HepG2 (cell line): ENCODE results near the gene UTS2R. TPM values are rescaled to one million over a fixed set of nuclear protein-coding genes. Genes with fewer than 3 reads are reported as not detected.

Experiments
- ATAC-seq: fragments of 200-7000 bp; cut with Tn5 transposase; 3 replicates; pipeline ENCODE4 v1.9.1; 2020; ENCODE audit warnings: mild to moderate bottlenecking, moderate library complexity
- BruUV-seq: library from RNA; stranded (reverse); fragments of 400-500 nt; replicated peaks from 2 replicates; lab custom pipeline; 2021; lab: Mats Ljungman, UMichigan
- CTCF ChIA-PET: fragments of 300-600 bp; formaldehyde crosslinking; extraction: SDS; loops from one replicate; lab custom pipeline; 2021; ENCODE audit warnings: low total read pairs, inconsistent platforms, low intra/inter-chr PET ratio; lab: Yijun Ruan, JAX
- POLR2A ChIA-PET: fragments of 350-600 bp; sonication (Branson Sonifier 250); formaldehyde crosslinking; loops from one replicate; lab custom pipeline; 2020; ENCODE audit warnings: antibody characterized with exemption, inconsistent platforms; lab: Yijun Ruan, JAX
- DNase-seq: peaks from one replicate; pipeline ENCODE4 v3.0.0-alpha.2; 2015; ENCODE audit warnings: low spot score
- FAIRE-seq: peaks from 3 replicates; lab custom pipeline; 2011; peaks lifted over from hg19 to GRCh38; lab: Jason Lieb, UNC
- H2AFZ ChIP-seq: one replicate; pipeline ENCODE4 v1.6.1; 2011; ENCODE audit warnings: low read length, inconsistent platforms
- H3K27ac ChIP-seq: fragments of 300-600 bp; 3 replicates; pipeline ENCODE4 v1.8.0; 2011; ENCODE audit warnings: mixed run types, mild to moderate bottlenecking, mixed read lengths, low read length, inconsistent platforms; ENCODE audit not compliant: insufficient read depth; ENCODE audit errors: extremely low read length
- H3K27me3 ChIP-seq, 2 experiments: fragments of 200-600 bp in 1 of 2; 2 replicates in 1 of 2; 3 replicates in 1 of 2; pipeline versions ENCODE4 v1.6.0 to v1.8.0; 2011; ENCODE audit warnings: low read length in 2 of 2, mild to moderate bottlenecking in 2 of 2, moderate library complexity in 2 of 2, inconsistent platforms in 1 of 2; ENCODE audit not compliant: insufficient read depth in 2 of 2, control insufficient read depth in 1 of 2
- H3K36me3 ChIP-seq, 2 experiments: fragments of 200-600 bp in 1 of 2; replicated peaks in 1 of 2; 2 replicates in 1 of 2; 3 replicates in 1 of 2; pipeline versions ENCODE4 v1.5.1 to v1.8.0; 2011; ENCODE audit warnings: low read length in 2 of 2, inconsistent platforms in 1 of 2; ENCODE audit not compliant: insufficient read depth in 2 of 2, control insufficient read depth in 1 of 2
- H3K4me1 ChIP-seq: 2 replicates; pipeline ENCODE4 v1.5.1; 2012; ENCODE audit warnings: low read length, inconsistent platforms; ENCODE audit not compliant: insufficient read depth
- H3K4me2 ChIP-seq: 2 replicates; pipeline ENCODE4 v1.6.0; 2011; ENCODE audit warnings: low read depth, low read length, inconsistent platforms
- H3K4me3 ChIP-seq, 3 experiments: fragments of 200-600 bp in 1 of 3; sonication (generic), shearing (Covaris generic) in 1 of 3; replicated peaks in 1 of 3; 2 replicates each; pipeline ENCODE4 v1.5.1; 2011 to 2016; ENCODE audit warnings: low read length in 3 of 3, inconsistent platforms in 2 of 3, low read depth in 2 of 3, mild to moderate bottlenecking in 2 of 3, control low read depth in 1 of 3, mixed read lengths in 1 of 3; ENCODE audit not compliant: insufficient read depth in 1 of 3
- H3K79me2 ChIP-seq: one replicate; pipeline ENCODE4 v1.6.1; 2011; ENCODE audit warnings: low read length, inconsistent platforms; ENCODE audit not compliant: insufficient read depth
- H3K9ac ChIP-seq: 2 replicates; pipeline ENCODE4 v1.6.0; 2011; ENCODE audit warnings: mild to moderate bottlenecking, low read depth, low read length, inconsistent platforms; ENCODE audit not compliant: insufficient read depth
- H3K9me3 ChIP-seq: 2 replicates; pipeline ENCODE4 v1.5.1; 2012; ENCODE audit warnings: mild to moderate bottlenecking, low read length
- H4K20me1 ChIP-seq: 2 replicates; pipeline ENCODE4 v1.6.0; 2011; ENCODE audit warnings: inconsistent platforms, mild to moderate bottlenecking, low read length, moderate library complexity; ENCODE audit not compliant: insufficient read depth
- AGO1 ChIP-seq: fragments of 200-400 bp; formaldehyde crosslinking; IDR thresholded peaks from 2 replicates; pipeline ENCODE4 v1.6.1; 2017; ENCODE audit warnings: mild to moderate bottlenecking, low read depth, low read length, moderate library complexity; ENCODE audit not compliant: poor library complexity, severe bottlenecking
- DNMT1 ChIP-seq: sonication (generic); formaldehyde crosslinking; IDR thresholded peaks from 2 replicates; pipeline ENCODE4 v1.5.1; 2020; ENCODE audit warnings: mild to moderate bottlenecking, missing genetic modification reagents
- GABPB1 ChIP-seq: IDR thresholded peaks from 2 replicates; pipeline ENCODE4 v1.6.1; 2016; ENCODE audit warnings: mild to moderate bottlenecking, missing genetic modification reagents, moderate library complexity, missing compliant biosample characterization
- HOXA3 ChIP-seq: sonication (generic); formaldehyde crosslinking; IDR thresholded peaks from 2 replicates; pipeline ENCODE4 v1.5.0; 2020; ENCODE audit warnings: missing genetic modification reagents
- JUND ChIP-seq: sonication (generic); formaldehyde crosslinking; IDR thresholded peaks from 2 replicates; pipeline ENCODE4 v1.8.0; 2022; ENCODE audit warnings: mild to moderate bottlenecking, missing genetic modification reagents
- MYC ChIP-seq: sonication (generic); formaldehyde crosslinking; IDR thresholded peaks from 2 replicates; pipeline ENCODE4 v1.9.0; 2021; ENCODE audit warnings: missing genetic modification reagents, borderline replicate concordance
- RBM39 ChIP-seq: fragments of 200-400 bp; formaldehyde crosslinking; IDR thresholded peaks from one replicate; pipeline ENCODE4 v1.6.1; 2018; ENCODE audit warnings: antibody characterized with exemption, mild to moderate bottlenecking, low read depth, low read length; ENCODE audit not compliant: poor library complexity, severe bottlenecking
- SP2 ChIP-seq: sonication (generic); formaldehyde crosslinking; IDR thresholded peaks from 2 replicates; pipeline ENCODE4 v1.5.1; 2020; ENCODE audit warnings: mild to moderate bottlenecking, missing genetic modification reagents
- U2AF2 ChIP-seq: fragments of 200-400 bp; formaldehyde crosslinking; IDR thresholded peaks from 2 replicates; pipeline ENCODE4 v1.6.1; 2017; ENCODE audit warnings: low read depth, mild to moderate bottlenecking, low read length
- ZNF768 ChIP-seq: sonication (generic); formaldehyde crosslinking; IDR thresholded peaks from 2 replicates; pipeline ENCODE4 v1.4.0; 2020; ENCODE audit warnings: missing genetic modification reagents
- WGBS: methylation state at CpG from one replicate; pipeline ENCODE4 v1.1.6; 2017; ENCODE audit warnings: low lambda C conversion rate; 5-methylcytosine and 5-hydroxymethylcytosine counted together
- in situ Hi-C: cut with HindIII; loops from 2 replicates; pipeline ENCODE4 v1.10.0; 2017; ENCODE audit warnings: low pct_unique_long_range_greater_than_20kb; ENCODE audit not compliant: extremely low pct_ligation_motif_present
- intact Hi-C: fragments of 100-400 bp; cut with micrococcal nuclease; formaldehyde crosslinking; loops from one replicate; pipeline ENCODE4 v1.10.0; 2022; ENCODE audit not compliant: unreplicated experiment
- polyA plus RNA-seq, 8 experiments: library from polyadenylated mRNA; depleted of rRNA in 3 of 8; stranded (reverse) in 7 of 8; unstranded in 1 of 8; fragments of >200 nt; fragmentation: Illumina TruSeq in 4 of 8; extraction: Trizol in 4 of 8; gene quantifications; 2 replicates each; pipeline versions ENCODE4 v1.2.1 to v1.2.3, GENCODE V29; 2011 to 2016; ENCODE audit warnings: low read depth in 4 of 8, missing spikeins in 1 of 8, mixed read lengths in 1 of 8; ENCODE audit not compliant: insufficient read depth in 1 of 8
- total RNA-seq, 5 experiments: library from RNA; depleted of rRNA; stranded (reverse); fragments of >200 nt; fragmentation: Illumina TruSeq; extraction: Trizol; gene quantifications; 2 replicates each; pipeline ENCODE4 v1.2.3, GENCODE V29; 2016; ENCODE audit warnings: low read depth in 1 of 5

The UTS2R gene
- total and polyA plus RNA-seq, 2 of the 13 experiments (the other 11 are each of a cell fraction or from before 2014, with no cell fraction given): 0.13 to 0.15 TPM

- Histone ChIP-seq H3K4me2 (no peak overlapping the region), H3K4me1 (peaks cover 70% of the 10 kb centered on the region), H3K36me3 (no peaks in the 10 kb centered on the region), H3K9me3 (no peaks in the 10 kb centered on the region), H3K9ac (no peak overlapping the region), H3K27me3 (peaks cover 2 to 26% of the 10 kb centered on the region in 2 experiments; a peak in 4 of 5 replicates), H2AFZ (no peak overlapping the region), H3K4me3 (no peak overlapping the region; a peak in 1 of 6 replicates), H3K27ac (no peak overlapping the region), H4K20me1 (no peaks in the 10 kb centered on the region), H3K79me2 (no peaks in the 10 kb centered on the region)
- no peak for ATAC-seq
- TF ChIP-seq DNMT1 (CRISPR knock-in tag): 0 out of 2 replicates have a peak, but pooled peaks have one; percentile 47
- TF ChIP-seq AGO1: peak; percentile 72
- 0 out of 2 replicates have a peak, but pooled peaks have one; percentile 61 for TF ChIP-seq U2AF2
- TF ChIP-seq HOXA3 (CRISPR knock-in tag): peak; percentile 28; the same call in 1 of the 2 replicates
- TF ChIP-seq MYC (CRISPR knock-in tag): 0 out of 2 replicates have a peak, but pooled peaks have one; percentile 17
- TF ChIP-seq JUND (CRISPR knock-in tag): no peak
- peak; percentile 52; the same call in 1 of the 2 replicates for TF ChIP-seq ZNF768
- peak; percentile 1 for TF ChIP-seq RBM39
- TF ChIP-seq GABPB1: 0 out of 2 replicates have a peak, but pooled peaks have one; percentile 28
- TF ChIP-seq SP2 (CRISPR knock-in tag): no peak
- ChIA-PET CTCF (no interaction called here), POLR2A (no interaction called here)
- no peak for FAIRE-seq
- in situ Hi-C loops: no loop called here
- no peak for DNase-seq
- no TSS peak for BruUV-seq
- 53% methylated on average over 21 of the region's 31 CpGs for WGBS
- intact Hi-C loops: no loop called here
These were observed 6.6 kb downstream of the UTS2R start for GRCh38 chr17:82377924-82378740.
